Colonic mucosa (tissue), 4 donors: ENCODE results near the gene MPV17. TPM values are rescaled to one million over a fixed set of nuclear protein-coding genes. Genes with fewer than 3 reads are reported as not detected.

ENCODE experiments used
- DNase-seq: peaks from one replicate; pipeline ENCODE4 v3.0.0-alpha.2; 2020
- H3K27ac ChIP-seq: fragments of 200-600 bp; one replicate; pipeline ENCODE4 v1.8.0; 2021
- H3K27me3 ChIP-seq: fragments of 200-600 bp; one replicate; pipeline ENCODE4 v1.8.0; 2021
- H3K36me3 ChIP-seq: fragments of 200-600 bp; one replicate; pipeline ENCODE4 v1.8.0; 2021
- H3K4me1 ChIP-seq: fragments of 200-600 bp; one replicate; pipeline ENCODE4 v1.8.0; 2021; ENCODE audit warnings: mild to moderate bottlenecking
- H3K4me3 ChIP-seq: fragments of 200-600 bp; one replicate; pipeline ENCODE4 v1.8.0; 2021
- H3K9ac ChIP-seq, 2 donors: one replicate each; pipeline ENCODE4 v1.7.0; 2013; ENCODE audit warnings: control low read depth in 2 of 2, low read depth in 2 of 2, low read length in 2 of 2
- H3K9me3 ChIP-seq: fragments of 200-600 bp; one replicate; pipeline ENCODE4 v1.8.0; 2021
- CTCF ChIP-seq: fragments of 200-600 bp; IDR thresholded peaks from one replicate; pipeline ENCODE4 v1.8.0; 2022; ENCODE audit warnings: antibody characterized with exemption, mild to moderate bottlenecking
- intact Hi-C: fragments of 100-400 bp; cut with DNase I; formaldehyde crosslinking; loops from one replicate; pipeline ENCODE4 v1.14.1; 2022
- total RNA-seq, 2 donors: library from RNA; stranded (reverse); fragmentation: NEBNext Ultra II Directional in 1 of 2; extraction: Animal tissue kit (Norgen Biotek cat#: 25700) in 1 of 2; gene quantifications; one replicate each; pipeline ENCODE4 v1.2.1, GENCODE V29; 2021
- donor health status: healthy.
- donor health status: DM: no; HTN: no; CAD: no.
- donor health status: DM: no; HTN: no; CAD: no.

The MPV17 gene
- total RNA-seq, 2 donors from 2014 or later = 35.0 to 58.3 TPM

GRCh38 chr2:27284996-27285395 lies 37.9 kb downstream of the MPV17 start:
- Histone ChIP-seq H3K36me3 (no peaks in the 10 kb centered on the region), H3K27ac (no peak overlapping the region), H3K4me3 (no peak overlapping the region), H3K27me3 (no peaks in the 10 kb centered on the region), H3K4me1 (no peaks in the 10 kb centered on the region), H3K9ac (no peak overlapping the region), H3K9me3 (no peaks in the 10 kb centered on the region)
- intact Hi-C loops = loop anchor here (10.0 kb wide), 1 partner anchor 320 kb away; no protein-coding TSS in a partner anchor
- TF ChIP-seq CTCF = no peak
- DNase-seq = no peak

GRCh38 chr2:27282892-27283291 lies 40.0 kb downstream of the MPV17 start:
- Histone ChIP-seq H3K4me1 (no peaks in the 10 kb centered on the region), H3K27me3 (no peaks in the 10 kb centered on the region), H3K9ac (no peak overlapping the region), H3K36me3 (no peaks in the 10 kb centered on the region), H3K9me3 (no peaks in the 10 kb centered on the region), H3K4me3 (no peak overlapping the region), H3K27ac (no peak overlapping the region)
- no peak for DNase-seq
- TF ChIP-seq CTCF = no peak
- intact Hi-C loops = loop anchor here (10.0 kb wide), 1 partner anchor 318 kb away; no protein-coding TSS in a partner anchor

DNA sequence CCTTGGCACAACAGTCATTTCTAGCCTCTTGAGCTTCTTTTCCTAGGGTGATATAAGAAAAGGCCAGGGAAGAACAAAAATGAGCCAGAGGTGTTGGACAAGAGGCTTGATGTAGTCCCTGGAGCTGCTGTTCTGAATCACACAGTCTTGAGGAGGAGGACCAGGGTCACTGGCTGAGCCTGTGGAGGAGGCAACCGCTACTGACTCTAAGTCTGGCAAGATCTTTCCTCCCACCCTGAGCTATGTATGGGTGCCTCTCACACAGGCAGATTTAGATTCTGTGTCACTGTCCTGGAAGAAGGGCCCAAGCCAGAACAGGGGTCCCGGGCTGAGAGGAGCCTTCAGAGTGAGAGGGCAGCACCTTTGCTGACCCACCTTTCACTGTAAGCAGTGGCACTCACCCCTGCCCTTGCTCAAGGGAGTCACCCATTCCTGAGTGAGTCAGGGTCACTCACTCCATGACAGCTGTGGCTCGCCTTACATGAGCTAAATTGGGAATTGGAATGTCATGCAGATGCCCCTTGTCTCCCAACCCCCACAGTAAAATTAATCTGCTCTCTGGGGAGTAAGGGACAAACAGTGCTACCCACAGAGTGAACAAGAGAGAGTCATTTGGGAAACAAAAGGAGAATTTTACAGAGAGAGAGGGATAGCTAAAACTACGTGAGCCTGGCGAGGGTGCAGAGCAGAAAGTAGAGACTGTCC lies 40.9 kb downstream of the MPV17 start, which contains the start of gene TRIM54:
Gene TRIM54 (plus strand): TSS at position 575 of the 705 bp plus-strand sequence. CDS start 303 bp downstream, outside the sequence.
- no peaks in the 10 kb centered on the region for H3K4me1 ChIP-seq
- TF ChIP-seq CTCF = no peak
- H3K27me3 ChIP-seq = no peaks in the 10 kb centered on the region
- H3K36me3 ChIP-seq = no peaks in the 10 kb centered on the region
- H3K27ac ChIP-seq = no peak within 1 kb of the TSS
- intact Hi-C loops = loop anchor here (2.0 to 10.0 kb wide), 2 partner anchors 183 to 317 kb away; no protein-coding TSS in a partner anchor
- no peak within 1 kb of the TSS for H3K9ac ChIP-seq
- DNase-seq = no peak
- H3K9me3 ChIP-seq = no peaks in the 10 kb centered on the region
- no peak within 1 kb of the TSS for H3K4me3 ChIP-seq

GRCh38 chr2:27281442-27281841 lies 41.5 kb downstream of the MPV17 start:
- intact Hi-C loops = loop anchor here (2.0 to 10.0 kb wide), 2 partner anchors 183 to 317 kb away; no protein-coding TSS in a partner anchor
- DNase-seq = no peak

GRCh38 chr2:27280826-27281225 lies 42.1 kb downstream of the MPV17 start:
- Histone ChIP-seq H3K4me1 (no peaks in the 10 kb centered on the region), H3K27ac (no peak overlapping the region), H3K9ac (no peak overlapping the region), H3K4me3 (no peak overlapping the region), H3K9me3 (no peaks in the 10 kb centered on the region), H3K27me3 (no peaks in the 10 kb centered on the region), H3K36me3 (no peaks in the 10 kb centered on the region)
- intact Hi-C loops = loop anchor here (2.0 to 10.0 kb wide), 2 partner anchors 182 to 316 kb away; no protein-coding TSS in a partner anchor
- no peak for TF ChIP-seq CTCF
- no peak for DNase-seq

More at GRCh38 chr2:27281442-27281841, 41.5 kb downstream of the MPV17 start:
- H3K27ac ChIP-seq = no peak overlapping the region
- no peaks in the 10 kb centered on the region for H3K9me3 ChIP-seq
- H3K9ac ChIP-seq = no peak overlapping the region
- H3K36me3 ChIP-seq = no peaks in the 10 kb centered on the region
- TF ChIP-seq CTCF = no peak
- H3K4me3 ChIP-seq = no peak overlapping the region
- no peaks in the 10 kb centered on the region for H3K27me3 ChIP-seq
- no peaks in the 10 kb centered on the region for H3K4me1 ChIP-seq
